ACC112 (cell line): ENCODE measurements around the gene SLC25A21.

Experiments used
- H2AFZ ChIP-seq: fragments of 200-600 bp; sonication (generic); one replicate; pipeline ENCODE4 v1.6.0; 2017; ENCODE audit warnings: antibody characterized with exemption, low read length; ENCODE audit not compliant: unreplicated experiment
- H3K27ac ChIP-seq: fragments of 200-600 bp; sonication (generic); 2 replicates; pipeline ENCODE4 v1.5.1; 2014; ENCODE audit warnings: low read depth, mild to moderate bottlenecking, antibody characterized with exemption, low read length, moderate library complexity
- H3K27me3 ChIP-seq: fragments of 200-600 bp; sonication (generic); 2 replicates; pipeline ENCODE4 v1.6.1; 2014; ENCODE audit warnings: mild to moderate bottlenecking, antibody characterized with exemption, low read length, moderate library complexity, mixed read lengths; ENCODE audit not compliant: insufficient read depth
- H3K36me3 ChIP-seq: fragments of 200-600 bp; sonication (generic); 2 replicates; pipeline ENCODE4 v1.6.1; 2016; ENCODE audit warnings: mild to moderate bottlenecking, antibody characterized with exemption, low read length, moderate library complexity, mixed read lengths; ENCODE audit not compliant: insufficient read depth
- H3K4me1 ChIP-seq: fragments of 200-600 bp; sonication (generic); one replicate; pipeline ENCODE4 v1.6.1; 2016; ENCODE audit warnings: low read length, mixed read lengths; ENCODE audit not compliant: insufficient read depth, unreplicated experiment, control insufficient read depth
- H3K4me3 ChIP-seq: fragments of 200-600 bp; sonication (generic); 2 replicates; pipeline ENCODE4 v1.5.1; 2014; ENCODE audit warnings: mild to moderate bottlenecking, low read depth, low read length
- H3K79me2 ChIP-seq: fragments of 200-600 bp; sonication (generic); one replicate; pipeline ENCODE4 v1.6.0; 2016; ENCODE audit warnings: low read length; ENCODE audit not compliant: control insufficient read depth, unreplicated experiment, insufficient read depth

Gene SLC25A21

GRCh38 chr14:36666416-36667206, 505.8 kb downstream of the SLC25A21 start:
- peaks cover 75% of the 10 kb centered on the region for H3K27me3 ChIP-seq
- peak overlapping the region; percentile 29; the same call in 1 of the 2 replicates for H3K4me3 ChIP-seq
- no peak overlapping the region for H3K27ac ChIP-seq
- H3K4me1 ChIP-seq = peaks cover 13% of the 10 kb centered on the region
- no peaks in the 10 kb centered on the region for H3K79me2 ChIP-seq
- H2AFZ ChIP-seq = peak overlapping the region; percentile 51
- H3K36me3 ChIP-seq = no peaks in the 10 kb centered on the region

DNA sequence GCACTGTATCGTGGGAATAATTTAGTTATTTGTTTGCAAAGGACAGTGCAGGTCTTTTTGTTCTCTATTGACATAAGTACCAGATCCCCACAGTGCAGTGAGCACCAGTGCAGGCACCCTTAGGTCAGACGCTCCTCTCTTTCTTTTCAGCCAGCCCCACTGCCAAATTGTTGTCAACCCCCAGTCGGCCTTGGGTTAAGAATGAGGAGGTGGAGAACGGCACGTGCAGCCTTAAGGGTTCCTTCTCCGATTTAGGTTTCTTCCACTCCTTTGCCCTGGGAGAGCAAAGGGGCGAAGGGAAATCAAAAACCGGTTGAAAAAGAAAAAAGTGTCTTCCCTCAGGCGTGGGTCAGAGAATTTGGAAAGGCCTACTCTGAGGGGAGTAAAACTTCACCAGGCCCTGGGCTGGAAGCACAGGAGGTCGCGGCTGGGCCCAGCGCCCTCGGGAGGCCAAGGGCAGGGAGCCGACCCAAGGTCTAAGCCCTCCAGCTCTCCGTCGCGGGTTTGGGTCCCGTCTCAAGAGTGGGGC, 506.5 kb downstream of the SLC25A21 start:
- Histone ChIP-seq H3K79me2 (no peaks in the 10 kb centered on the region), H3K27ac (no peak overlapping the region), H2AFZ (no peak overlapping the region), H3K27me3 (peaks cover 75% of the 10 kb centered on the region), H3K4me3 (peak overlapping the region; percentile 65), H3K4me1 (peaks cover 13% of the 10 kb centered on the region), H3K36me3 (no peaks in the 10 kb centered on the region)

GRCh38 chr14:36664322-36665193, 507.8 kb downstream of the SLC25A21 start:
- Histone ChIP-seq H3K4me1 (peaks cover 13% of the 10 kb centered on the region), H3K4me3 (peak overlapping the region; percentile 86), H3K36me3 (no peaks in the 10 kb centered on the region), H3K27me3 (peaks cover 87% of the 10 kb centered on the region), H2AFZ (peak overlapping the region; percentile 69), H3K27ac (no peak overlapping the region), H3K79me2 (no peaks in the 10 kb centered on the region)

DNA sequence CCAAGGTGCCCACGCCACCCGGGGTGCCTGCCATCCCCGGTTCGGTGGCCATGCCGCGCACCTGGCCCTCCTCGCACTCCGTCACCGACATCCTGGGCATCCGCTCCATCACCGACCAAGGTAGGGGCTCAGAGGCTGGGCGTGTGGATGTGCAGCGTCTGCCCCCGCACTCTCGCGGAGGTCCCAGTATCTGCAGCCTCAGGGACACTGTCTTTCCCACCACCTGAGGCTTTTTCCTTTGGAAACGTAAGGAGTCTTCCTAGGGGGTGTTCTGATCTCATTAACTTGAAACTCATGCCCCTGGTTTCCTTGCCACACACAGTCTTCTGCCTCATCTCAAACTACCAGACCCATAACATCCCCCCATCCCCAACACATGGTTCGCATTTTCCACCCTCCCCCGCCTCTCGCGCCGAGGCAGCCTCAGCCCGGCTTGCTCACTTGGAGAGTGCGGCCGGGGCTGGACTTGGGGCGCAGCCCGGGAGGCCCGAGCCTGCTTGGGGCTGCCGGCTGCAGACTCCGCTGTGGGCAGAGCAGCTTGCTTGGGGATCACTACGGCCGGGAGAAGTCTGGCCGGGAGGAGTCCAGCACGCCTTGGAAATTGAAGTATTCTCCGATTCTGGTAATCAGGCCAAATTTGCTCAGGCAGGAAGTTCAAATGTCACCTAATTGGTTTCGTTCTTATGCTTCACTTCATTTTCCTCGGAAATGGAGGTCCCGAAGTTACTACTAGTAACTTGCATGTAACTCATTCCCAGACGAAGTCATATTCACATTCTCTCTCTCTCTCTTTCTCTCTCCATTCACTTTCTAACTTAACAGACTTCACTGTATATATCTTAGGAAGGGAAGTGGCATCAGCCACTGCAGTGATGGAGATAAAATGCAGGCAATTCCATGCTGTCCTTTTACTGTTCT, 508.7 kb downstream of the SLC25A21 start:
- H3K79me2 ChIP-seq = no peaks in the 10 kb centered on the region
- peak overlapping the region; percentile 86 for H3K4me3 ChIP-seq
- no peaks in the 10 kb centered on the region for H3K36me3 ChIP-seq
- H3K27ac ChIP-seq = no peak overlapping the region
- peaks cover 13% of the 10 kb centered on the region for H3K4me1 ChIP-seq
- H2AFZ ChIP-seq = peak overlapping the region; percentile 69
- peaks cover 92% of the 10 kb centered on the region for H3K27me3 ChIP-seq

- Histone ChIP-seq H3K79me2 (no peaks in the 10 kb centered on the region), H3K27ac (no peak overlapping the region), H2AFZ (peak overlapping the region; percentile 67), H3K36me3 (no peaks in the 10 kb centered on the region), H3K27me3 (peaks cover 98% of the 10 kb centered on the region), H3K4me1 (peaks cover 13% of the 10 kb centered on the region), H3K4me3 (peak overlapping the region; percentile 86)
Measured at GRCh38 chr14:36662543-36663403, 509.6 kb downstream of the SLC25A21 start.

DNA sequence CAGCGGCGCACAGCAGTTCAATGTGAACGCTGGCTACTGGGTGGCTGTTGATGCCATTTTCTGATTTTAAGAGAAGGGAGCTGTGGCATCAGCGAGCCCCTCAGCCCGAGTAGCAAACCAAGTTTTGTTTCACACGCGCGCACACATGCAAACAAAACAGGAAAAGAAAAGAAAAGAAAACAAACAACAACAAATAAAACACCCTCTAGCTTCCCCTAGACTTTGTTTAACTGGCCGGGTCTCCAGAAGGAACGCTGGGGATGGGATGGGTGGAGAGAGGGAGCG, 510.2 kb downstream of the SLC25A21 start:
- Histone ChIP-seq H3K27ac (no peak overlapping the region), H2AFZ (peak overlapping the region; percentile 67), H3K4me1 (peaks cover 9% of the 10 kb centered on the region), H3K27me3 (peaks cover 98% of the 10 kb centered on the region), H3K79me2 (no peaks in the 10 kb centered on the region), H3K36me3 (no peaks in the 10 kb centered on the region), H3K4me3 (peak overlapping the region; percentile 86)

DNA sequence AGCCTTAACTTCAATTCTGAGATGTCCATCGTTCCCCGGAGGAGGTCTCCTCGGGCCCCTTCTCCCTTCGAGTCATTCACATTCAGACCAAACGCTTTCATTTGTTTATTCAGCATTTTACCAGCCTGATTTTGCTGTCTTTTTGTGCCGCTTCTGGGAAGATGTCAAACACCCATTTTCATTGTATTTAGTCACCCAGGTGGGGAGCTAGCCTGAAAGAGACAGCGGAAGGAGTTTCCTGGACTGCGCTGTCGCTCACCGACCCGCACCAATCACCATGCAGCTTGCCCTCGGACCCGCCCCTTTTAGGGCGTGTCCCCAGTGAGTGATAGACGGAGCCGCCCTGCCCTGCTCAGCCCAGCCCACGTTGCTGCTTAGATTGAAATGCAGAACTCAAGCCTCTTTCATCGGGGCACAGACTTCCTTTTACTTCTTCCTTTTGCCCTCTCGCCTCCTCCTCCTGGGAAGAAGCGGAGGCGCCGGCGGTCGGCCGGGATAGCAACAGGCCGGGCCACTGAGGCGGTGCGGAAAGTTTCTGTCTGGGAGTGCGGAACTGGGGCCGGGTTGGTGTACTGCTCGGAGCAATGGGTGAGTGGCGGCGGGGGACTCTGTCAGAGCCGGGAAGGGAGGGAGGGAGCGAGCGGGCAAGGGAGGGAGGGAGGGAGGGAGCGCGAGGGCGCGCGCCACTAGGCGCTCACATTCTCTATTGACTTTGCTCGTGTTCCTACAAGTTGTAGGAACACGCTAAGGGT, 510.7 kb downstream of the SLC25A21 start, which contains the start of gene PAX9:
Gene PAX9, plus strand, starts transcription at position 355 of the 752 bp plus-strand sequence. Its CDS starts 230 bp downstream, at position 585.
- Histone ChIP-seq H3K79me2 (no peaks in the 10 kb centered on the region), H3K4me1 (peaks cover 5% of the 10 kb centered on the region), H3K27me3 (peaks cover 98% of the 10 kb centered on the region), H3K27ac (no peak within 1 kb of the TSS), H2AFZ (peak within 1 kb of the TSS; percentile 67), H3K36me3 (no peaks in the 10 kb centered on the region), H3K4me3 (peak within 1 kb of the TSS; percentile 86)

DNA sequence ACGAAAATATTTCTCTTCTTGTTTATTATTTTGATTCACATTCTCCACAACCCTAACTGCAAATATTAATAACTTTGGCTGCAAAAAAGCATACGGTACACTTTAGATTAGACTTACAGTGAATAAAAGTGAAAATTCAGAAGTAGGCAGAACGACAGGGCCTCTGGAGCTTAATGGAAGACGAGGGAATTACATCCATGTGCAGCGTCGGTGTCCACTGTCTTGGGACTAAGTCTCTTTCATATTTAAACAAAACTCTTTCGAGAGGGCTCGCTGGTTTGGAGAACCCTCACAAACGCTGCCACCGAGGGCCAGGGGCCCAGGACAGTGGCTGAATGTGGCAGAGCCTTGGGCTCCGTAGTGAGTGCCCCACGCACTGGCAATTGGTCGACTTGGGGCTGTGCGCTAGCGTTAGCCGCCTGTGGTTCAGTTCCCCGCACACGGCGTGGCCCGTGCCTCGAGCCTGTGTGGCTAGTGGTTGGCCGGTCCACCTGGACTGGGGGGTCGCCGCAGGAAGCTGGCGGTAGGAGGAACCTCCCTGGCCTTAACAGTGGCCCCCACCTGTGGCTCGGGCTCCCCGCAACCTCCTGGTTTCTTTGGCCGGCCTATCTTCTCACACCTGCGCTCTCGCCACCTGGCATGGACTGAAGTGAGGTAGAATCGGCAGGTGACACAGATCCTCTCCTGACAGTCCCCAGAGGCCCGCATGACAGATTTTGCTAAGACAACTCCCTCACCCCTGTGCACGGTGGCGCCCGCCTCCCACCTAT, 511.5 kb downstream of the SLC25A21 start:
- Histone ChIP-seq H3K36me3 (no peaks in the 10 kb centered on the region), H3K79me2 (no peaks in the 10 kb centered on the region), H2AFZ (peak overlapping the region; percentile 22), H3K27me3 (peaks cover 98% of the 10 kb centered on the region), H3K4me3 (peak overlapping the region; percentile 86), H3K27ac (no peak overlapping the region), H3K4me1 (peaks cover 2% of the 10 kb centered on the region)
